A549 (cell line): ENCODE measurements around the gene TIMP3.

Experiments
- POLR2A ChIP-seq: IDR thresholded peaks from 2 replicates; pipeline ENCODE4 v1.6.1; 2012; ENCODE audit warnings: mild to moderate bottlenecking, low read length
- TP53 ChIP-seq: fragments of 250-450 bp; sonication (Bioruptor Pico); IDR thresholded peaks from 2 replicates; pipeline ENCODE4 v1.5.0; 2021; ENCODE audit warnings: mild to moderate bottlenecking, moderate library complexity

GRCh38 chr22:32753591-32753990, 47.9 kb upstream of the TIMP3 start:
- TF ChIP-seq TP53 (no peak), POLR2A (no peak)
